Stimulated activated CD4-positive, alpha-beta T cell treated with anti-CD3 and anti-CD28 coated beads, TNF-alpha, amount 100 ng/mL, for 48 hours (primary cell): ENCODE data around the gene ATP8B1.
"Not testable (repeated sequence)": the region's sequence is repeated elsewhere in the genome, so short reads cannot be mapped to it uniquely, and the experiment has no call there.

Experiments used
- DNase-seq, 3 donors: peaks; one replicate each; pipeline ENCODE4 v3.0.0-alpha.2; 2020; ENCODE audit warnings: low read depth in 3 of 3

Gene ATP8B1

GRCh38 chr18:57764995-57765394, 38.1 kb downstream of the ATP8B1 start:
- no peak for DNase-seq

GRCh38 chr18:57764087-57764486, 39.0 kb downstream of the ATP8B1 start:
- DNase-seq = no peak

GRCh38 chr18:57762686-57763085, 40.4 kb downstream of the ATP8B1 start:
- DNase-seq = no peak

- no peak for DNase-seq
Observed at GRCh38 chr18:57759650-57760049, 43.5 kb downstream of the ATP8B1 start.

- DNase-seq = no peak
Observed at GRCh38 chr18:57755473-57756067, 47.5 kb downstream of the ATP8B1 start.

GRCh38 chr18:57754577-57755338, 48.4 kb downstream of the ATP8B1 start:
- DNase-seq = no peak

- no peak for DNase-seq
Observed at GRCh38 chr18:57753063-57753462, 50.1 kb downstream of the ATP8B1 start.

- no peak for DNase-seq
Observed at GRCh38 chr18:57749604-57749970, 53.5 kb downstream of the ATP8B1 start.

GRCh38 chr18:57748770-57749603, 54.1 kb downstream of the ATP8B1 start:
- DNase-seq = no peak

GRCh38 chr18:57747809-57748680, 55.1 kb downstream of the ATP8B1 start:
- no peak for DNase-seq

- no peak for DNase-seq
Observed at GRCh38 chr18:57744211-57744694, 58.9 kb downstream of the ATP8B1 start.

- DNase-seq = no peak
Observed at GRCh38 chr18:57743008-57743407, 60.1 kb downstream of the ATP8B1 start.

- no peak for DNase-seq
Observed at GRCh38 chr18:57741273-57741672, 61.8 kb downstream of the ATP8B1 start.

- no peak for DNase-seq
Observed at GRCh38 chr18:57738078-57738477, 65.0 kb downstream of the ATP8B1 start.

- DNase-seq = no peak
Observed at GRCh38 chr18:57737400-57738060, 65.6 kb downstream of the ATP8B1 start.

- DNase-seq = not testable (repeated sequence)
Observed at GRCh38 chr18:57735042-57735441, 68.1 kb downstream of the ATP8B1 start.

- DNase-seq = no peak
Observed at GRCh38 chr18:57733861-57734260, 69.3 kb downstream of the ATP8B1 start.

- DNase-seq = no peak
Observed at GRCh38 chr18:57730146-57730545, 73.0 kb downstream of the ATP8B1 start.

GRCh38 chr18:57728941-57729511, 74.1 kb downstream of the ATP8B1 start:
- DNase-seq = no peak

GRCh38 chr18:57727952-57728807, 74.9 kb downstream of the ATP8B1 start:
- DNase-seq = no peak
